Left ventricle myocardium inferior (tissue), 1 donor: ENCODE measurements around the gene ZNF385D. TPM values are rescaled to one million over a fixed set of nuclear protein-coding genes. Genes with fewer than 3 reads are reported as not detected.

ENCODE experiments used
- DNase-seq: peaks from one replicate; pipeline ENCODE4 v3.0.0-alpha.2; 2020
- H3K27ac ChIP-seq: fragments of 200-600 bp; replicated peaks from 2 replicates; pipeline ENCODE4 v1.8.0; 2021
- H3K27me3 ChIP-seq: fragments of 200-600 bp; 2 replicates; pipeline ENCODE4 v1.8.0; 2021; ENCODE audit warnings: low read depth
- H3K36me3 ChIP-seq: fragments of 200-600 bp; 2 replicates; pipeline ENCODE4 v1.8.0; 2021
- H3K4me1 ChIP-seq: fragments of 200-600 bp; 2 replicates; pipeline ENCODE4 v1.8.0; 2021
- H3K4me3 ChIP-seq: fragments of 200-600 bp; 2 replicates; pipeline ENCODE4 v1.8.0; 2021; ENCODE audit warnings: mild to moderate bottlenecking, moderate library complexity
- H3K9me3 ChIP-seq: fragments of 200-600 bp; replicated peaks from 2 replicates; pipeline ENCODE4 v1.8.0; 2021
- intact Hi-C: fragments of 100-400 bp; cut with micrococcal nuclease; formaldehyde crosslinking; loops from one replicate; pipeline ENCODE4 v1.11.0; 2022
- total RNA-seq: library from RNA; stranded (reverse); fragmentation: NEBNext Ultra II Directional; extraction: Animal tissue kit (Norgen Biotek cat#: 25700); gene quantifications from one replicate; pipeline ENCODE4 v1.2.1, GENCODE V29; 2021
- TF ChIP-seq, protein P1 (sequence below): fragments of 200-600 bp; IDR thresholded peaks from 2 replicates; pipeline ENCODE4 v1.8.0; 2021; ENCODE audit warnings: antibody characterized with exemption, mild to moderate bottlenecking, borderline replicate concordance
- donor health status: DM: no; HTN: yes; CAD: no; lungs with severe emphysema.

Gene ZNF385D
- total RNA-seq, 1 donor from 2014 or later = 2.3 TPM

DNA sequence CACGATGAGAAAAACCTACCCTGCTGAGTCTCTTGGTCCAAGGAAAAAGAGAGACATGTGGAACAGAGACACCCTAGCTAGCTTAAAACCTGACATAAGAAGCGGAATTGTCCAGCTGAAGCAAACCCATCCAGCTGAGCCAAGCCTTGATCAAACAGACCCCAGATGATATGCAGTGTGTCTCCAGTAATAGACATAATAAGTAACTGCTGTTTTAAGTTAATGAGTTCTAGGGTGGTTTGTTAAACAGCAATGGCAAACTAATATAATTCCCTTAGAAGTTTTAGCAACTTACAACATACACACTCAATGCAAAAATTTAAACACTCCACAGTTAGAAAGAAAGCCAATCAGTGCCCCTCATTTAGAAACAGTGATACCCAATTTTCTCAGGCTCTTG lies 26.8 kb upstream of the ZNF385D start:
- no peak overlapping the region for H3K27ac ChIP-seq
- H3K4me1 ChIP-seq = peaks cover 23% of the 10 kb centered on the region
- no peaks in the 10 kb centered on the region for H3K27me3 ChIP-seq
- H3K4me3 ChIP-seq = no peak overlapping the region
- no peak for DNase-seq
- TF ChIP-seq, protein P1, sequence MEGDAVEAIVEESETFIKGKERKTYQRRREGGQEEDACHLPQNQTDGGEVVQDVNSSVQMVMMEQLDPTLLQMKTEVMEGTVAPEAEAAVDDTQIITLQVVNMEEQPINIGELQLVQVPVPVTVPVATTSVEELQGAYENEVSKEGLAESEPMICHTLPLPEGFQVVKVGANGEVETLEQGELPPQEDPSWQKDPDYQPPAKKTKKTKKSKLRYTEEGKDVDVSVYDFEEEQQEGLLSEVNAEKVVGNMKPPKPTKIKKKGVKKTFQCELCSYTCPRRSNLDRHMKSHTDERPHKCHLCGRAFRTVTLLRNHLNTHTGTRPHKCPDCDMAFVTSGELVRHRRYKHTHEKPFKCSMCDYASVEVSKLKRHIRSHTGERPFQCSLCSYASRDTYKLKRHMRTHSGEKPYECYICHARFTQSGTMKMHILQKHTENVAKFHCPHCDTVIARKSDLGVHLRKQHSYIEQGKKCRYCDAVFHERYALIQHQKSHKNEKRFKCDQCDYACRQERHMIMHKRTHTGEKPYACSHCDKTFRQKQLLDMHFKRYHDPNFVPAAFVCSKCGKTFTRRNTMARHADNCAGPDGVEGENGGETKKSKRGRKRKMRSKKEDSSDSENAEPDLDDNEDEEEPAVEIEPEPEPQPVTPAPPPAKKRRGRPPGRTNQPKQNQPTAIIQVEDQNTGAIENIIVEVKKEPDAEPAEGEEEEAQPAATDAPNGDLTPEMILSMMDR = no peak
- intact Hi-C loops = no loop called here
- no peaks in the 10 kb centered on the region for H3K36me3 ChIP-seq
- H3K9me3 ChIP-seq = peaks cover 2% of the 10 kb centered on the region

DNA sequence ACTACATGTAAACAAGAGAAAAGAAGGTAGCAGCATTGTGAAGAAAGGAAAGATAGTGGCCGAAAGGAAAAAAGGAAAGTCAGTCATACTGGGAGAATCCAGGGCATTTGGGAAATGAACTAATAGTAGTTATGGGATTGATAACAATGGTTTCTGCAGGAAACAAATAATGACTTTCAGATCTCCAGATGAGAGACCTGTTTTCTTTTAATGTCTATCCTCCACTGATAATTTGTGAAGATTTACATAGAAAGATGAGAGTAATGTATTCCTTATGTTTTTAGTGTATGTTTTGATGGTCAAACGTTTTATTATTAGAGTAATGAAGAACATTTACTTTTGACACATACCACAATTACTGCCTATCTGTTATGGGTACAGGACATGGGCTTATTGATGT lies 15.0 kb upstream of the ZNF385D start:
- H3K27ac ChIP-seq = no peak overlapping the region
- DNase-seq = no peak
- TF ChIP-seq, protein P1 = no peak
- intact Hi-C loops = no loop called here
- H3K9me3 ChIP-seq = peaks cover 2% of the 10 kb centered on the region
- no peaks in the 10 kb centered on the region for H3K27me3 ChIP-seq
- H3K4me3 ChIP-seq = no peak overlapping the region
- H3K4me1 ChIP-seq = no peaks in the 10 kb centered on the region
- H3K36me3 ChIP-seq = no peaks in the 10 kb centered on the region

DNA sequence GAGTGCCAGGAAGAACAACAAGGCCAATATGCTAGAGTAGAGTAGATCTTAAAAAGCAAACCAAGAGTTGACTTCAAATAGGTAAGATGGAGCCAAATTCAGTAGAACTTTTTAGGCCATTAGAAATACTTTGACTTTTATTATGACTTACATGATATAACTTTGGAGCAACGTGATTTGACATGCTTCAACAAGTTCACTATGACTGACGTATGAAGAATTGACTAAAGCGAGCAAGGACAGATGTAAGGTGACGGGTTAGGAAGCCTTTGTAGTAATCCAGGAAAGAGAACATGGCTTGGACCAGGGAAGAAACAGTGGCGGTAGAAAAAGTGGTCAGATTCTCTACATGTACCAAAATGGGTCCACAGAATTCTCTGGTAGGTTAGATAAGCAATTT lies 4.9 kb upstream of the ZNF385D start:
- TF ChIP-seq, protein P1 = no peak
- Histone ChIP-seq H3K9me3 (no peaks in the 10 kb centered on the region), H3K36me3 (no peaks in the 10 kb centered on the region), H3K27me3 (no peaks in the 10 kb centered on the region), H3K27ac (no peak overlapping the region), H3K4me3 (no peak overlapping the region), H3K4me1 (peaks cover 13% of the 10 kb centered on the region)
- intact Hi-C loops = no loop called here
- DNase-seq = no peak

- H3K4me3 ChIP-seq = no peak overlapping the region
- peaks cover 19% of the 10 kb centered on the region for H3K4me1 ChIP-seq
- no peak overlapping the region for H3K27ac ChIP-seq
- H3K27me3 ChIP-seq = no peaks in the 10 kb centered on the region
- no peaks in the 10 kb centered on the region for H3K9me3 ChIP-seq
- DNase-seq = no peak
- intact Hi-C loops = loop anchor here (5.0 kb wide), 1 partner anchor 42 kb away; no protein-coding TSS in a partner anchor
- H3K36me3 ChIP-seq = no peaks in the 10 kb centered on the region
- TF ChIP-seq, protein P1 = no peak
Measured at GRCh38 chr3:21754839-21755238, 3.8 kb upstream of the ZNF385D start.

DNA sequence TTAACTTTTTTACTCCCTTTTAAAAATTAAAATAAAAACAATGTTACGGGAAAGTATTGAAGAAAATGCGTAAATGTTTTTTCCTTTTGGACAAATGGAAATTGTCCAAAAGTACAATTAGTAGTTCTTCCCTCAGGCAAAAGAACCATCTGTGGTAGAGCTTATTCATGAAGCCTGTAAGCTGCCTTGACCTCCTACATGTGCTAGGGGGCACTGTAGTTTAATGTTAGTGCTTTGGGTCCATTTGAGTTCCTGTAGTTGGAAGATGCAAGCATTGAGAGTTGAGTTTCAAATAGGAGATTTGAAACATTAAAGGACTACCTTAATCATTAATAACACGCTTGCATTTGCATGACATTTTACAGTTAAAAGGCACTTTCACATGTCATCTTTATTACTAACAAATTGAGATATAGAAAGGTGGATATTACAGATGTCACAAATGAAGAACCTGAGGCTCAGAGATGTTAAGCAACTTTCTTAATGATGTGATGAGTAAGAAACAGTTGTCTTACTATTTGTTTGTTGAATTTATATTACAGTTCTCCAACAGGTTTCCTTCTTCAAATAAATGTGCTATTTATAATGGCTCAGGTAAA lies 1.8 kb upstream of the ZNF385D start:
- peak overlapping the region; percentile 81 for H3K27ac ChIP-seq
- TF ChIP-seq, protein P1 = peak; percentile 86
- H3K9me3 ChIP-seq = no peaks in the 10 kb centered on the region
- H3K36me3 ChIP-seq = no peaks in the 10 kb centered on the region
- no peak for DNase-seq
- H3K4me3 ChIP-seq = no peak overlapping the region
- intact Hi-C loops = loop anchor here (2.0 to 5.0 kb wide), 2 partner anchors 44 to 142 kb away; no protein-coding TSS in a partner anchor
- peaks cover 25% of the 10 kb centered on the region for H3K4me1 ChIP-seq
- H3K27me3 ChIP-seq = peaks cover 3% of the 10 kb centered on the region
